HepG2 (cell line): ENCODE measurements around the gene BHLHE23. TPM values are rescaled to one million over a fixed set of nuclear protein-coding genes. Genes with fewer than 3 reads are reported as not detected.

Source experiments
- CAMTA2 ChIP-seq: sonication (generic); formaldehyde crosslinking; IDR thresholded peaks from 2 replicates; pipeline ENCODE4 v1.4.0; 2020; ENCODE audit warnings: mild to moderate bottlenecking, missing genetic modification reagents, borderline replicate concordance
- CBX1 ChIP-seq: IDR thresholded peaks from one replicate; pipeline ENCODE4 v1.6.1; 2016; ENCODE audit warnings: antibody characterized with exemption, low read depth
- CHCHD3 ChIP-seq: sonication (generic); formaldehyde crosslinking; IDR thresholded peaks from 2 replicates; pipeline ENCODE4 v1.8.0; 2022; ENCODE audit warnings: mild to moderate bottlenecking, missing genetic modification reagents, moderate library complexity
- EED ChIP-seq: sonication (generic); formaldehyde crosslinking; IDR thresholded peaks from 2 replicates; pipeline ENCODE4 v1.5.0; 2020; ENCODE audit warnings: mild to moderate bottlenecking, missing genetic modification reagents
- FOXA3 ChIP-seq: IDR thresholded peaks from 2 replicates; pipeline ENCODE4 v1.6.1; 2016; ENCODE audit warnings: missing genetic modification reagents, missing compliant biosample characterization
- KDM3A ChIP-seq: IDR thresholded peaks from 2 replicates; pipeline ENCODE4 v1.6.1; 2018; ENCODE audit warnings: low read depth, missing compliant biosample characterization
- KDM5A ChIP-seq: fragments of 200-600 bp; sonication (generic); IDR thresholded peaks from 2 replicates; pipeline ENCODE4 v1.7.0; 2018; ENCODE audit warnings: antibody characterized with exemption, mild to moderate bottlenecking, low read length, borderline replicate concordance
- SALL2 ChIP-seq: sonication (generic); formaldehyde crosslinking; IDR thresholded peaks from 2 replicates; pipeline ENCODE4 v1.8.1; 2023; ENCODE audit warnings: mild to moderate bottlenecking, missing genetic modification reagents, inconsistent platforms
- SOX13 ChIP-seq, 3 experiments: fragments of 450-650 bp in 1 of 3; sonication (generic) in 1 of 3; formaldehyde crosslinking in 1 of 3; IDR thresholded peaks in 2 of 3; conservative IDR thresholded peaks in 1 of 3; 2 replicates each; pipeline versions ENCODE4 v1.5.0 to v1.6.1; 2016 to 2020; ENCODE audit warnings: antibody characterized with exemption in 1 of 3, mild to moderate bottlenecking in 1 of 3, missing compliant biosample characterization in 1 of 3, missing genetic modification reagents in 1 of 3, moderate library complexity in 1 of 3
- SRSF4 ChIP-seq: fragments of 200-400 bp; formaldehyde crosslinking; IDR thresholded peaks from one replicate; pipeline ENCODE4 v1.6.1; 2018; ENCODE audit warnings: mild to moderate bottlenecking, low read depth, low read length, moderate library complexity; ENCODE audit not compliant: poor library complexity, severe bottlenecking
- TCF12 ChIP-seq, 2 experiments: fragments of 450-650 bp in 1 of 2; sonication (generic) in 1 of 2; formaldehyde crosslinking in 1 of 2; IDR thresholded peaks; 2 replicates each; pipeline versions ENCODE4 v1.6.1 to v1.8.0; 2017 to 2022; ENCODE audit warnings: antibody characterized with exemption in 1 of 2, mild to moderate bottlenecking in 1 of 2, missing genetic modification reagents in 1 of 2, moderate library complexity in 1 of 2
- TMF1 ChIP-seq: sonication (generic); formaldehyde crosslinking; IDR thresholded peaks from 2 replicates; pipeline ENCODE4 v1.8.1; 2022; ENCODE audit warnings: low read depth, missing genetic modification reagents
- ZNF256 ChIP-seq: sonication (generic); formaldehyde crosslinking; conservative IDR thresholded peaks from 2 replicates; pipeline ENCODE4 v1.4.0; 2020; ENCODE audit warnings: missing genetic modification reagents
- ZNF274 ChIP-seq: sonication (generic); formaldehyde crosslinking; IDR thresholded peaks from 2 replicates; pipeline ENCODE4 v1.5.1; 2020; ENCODE audit warnings: mild to moderate bottlenecking, missing genetic modification reagents
- ZNF317 ChIP-seq: sonication (generic); formaldehyde crosslinking; IDR thresholded peaks from 2 replicates; pipeline ENCODE4 v1.5.0; 2020; ENCODE audit warnings: mild to moderate bottlenecking, missing genetic modification reagents
- ZNF33B ChIP-seq: sonication (generic); formaldehyde crosslinking; IDR thresholded peaks from 2 replicates; pipeline ENCODE4 v1.5.1; 2020; ENCODE audit warnings: mild to moderate bottlenecking, missing genetic modification reagents
- ZNF501 ChIP-seq: sonication (generic); formaldehyde crosslinking; IDR thresholded peaks from 2 replicates; pipeline ENCODE4 v1.5.1; 2020; ENCODE audit warnings: mild to moderate bottlenecking, moderate library complexity, missing genetic modification reagents
- ZNF687 ChIP-seq: sonication (generic); formaldehyde crosslinking; IDR thresholded peaks from 2 replicates; pipeline ENCODE4 v1.5.1; 2020; ENCODE audit warnings: mild to moderate bottlenecking, missing genetic modification reagents, moderate library complexity
- ZNF747 ChIP-seq: sonication (generic); formaldehyde crosslinking; IDR thresholded peaks from 2 replicates; pipeline ENCODE4 v1.8.1; 2023; ENCODE audit warnings: missing genetic modification reagents, mild to moderate bottlenecking, borderline replicate concordance
- ZNF788 ChIP-seq: sonication (generic); formaldehyde crosslinking; IDR thresholded peaks from 2 replicates; pipeline ENCODE4 v1.5.0; 2020; ENCODE audit warnings: mild to moderate bottlenecking, missing genetic modification reagents, borderline replicate concordance
- ZSCAN12 ChIP-seq: sonication (generic); formaldehyde crosslinking; IDR thresholded peaks from 2 replicates; pipeline ENCODE4 v1.9.0; 2021; ENCODE audit warnings: mild to moderate bottlenecking, missing genetic modification reagents
- ZUFSP ChIP-seq: sonication (generic); formaldehyde crosslinking; IDR thresholded peaks from 2 replicates; pipeline ENCODE4 v1.9.0; 2021; ENCODE audit warnings: missing genetic modification reagents, mild to moderate bottlenecking, borderline replicate concordance
- polyA plus RNA-seq, 8 experiments: library from polyadenylated mRNA; depleted of rRNA in 3 of 8; stranded (reverse) in 7 of 8; unstranded in 1 of 8; fragments of >200 nt; fragmentation: Illumina TruSeq in 4 of 8; extraction: Trizol in 4 of 8; gene quantifications; 2 replicates each; pipeline versions ENCODE4 v1.2.1 to v1.2.3, GENCODE V29; 2011 to 2016; ENCODE audit warnings: low read depth in 4 of 8, missing spikeins in 1 of 8, mixed read lengths in 1 of 8; ENCODE audit not compliant: insufficient read depth in 1 of 8
- total RNA-seq, 5 experiments: library from RNA; depleted of rRNA; stranded (reverse); fragments of >200 nt; fragmentation: Illumina TruSeq; extraction: Trizol; gene quantifications; 2 replicates each; pipeline ENCODE4 v1.2.3, GENCODE V29; 2016; ENCODE audit warnings: low read depth in 1 of 5

Gene BHLHE23
- total and polyA plus RNA-seq, 2 of the 13 experiments (the other 11 are each of a cell fraction or from before 2014, with no cell fraction given): not detected

GRCh38 chr20:62971950-62972844 lies 34.6 kb downstream of the BHLHE23 start (continued):
- TF ChIP-seq SOX13 (IDR thresholded peaks at IDR 0.05) (no peak), SOX13 (CRISPR knock-in tag; conservative IDR thresholded peaks at IDR 0.05 in 1 of 2, IDR thresholded peaks at IDR 0.05 in 1 of 2) (peak; percentile 41 to 46; a peak in 2 of 4 replicates), KDM3A (CRISPR knock-in tag) (peak; percentile 79; the same call in 1 of the 2 replicates), ZNF788 (CRISPR knock-in tag) (no peak; the same call in 1 of the 2 replicates), CBX1 (peak; percentile 76), SALL2 (CRISPR knock-in tag) (peak; percentile 63; the same call in 1 of the 2 replicates), TMF1 (CRISPR knock-in tag) (no peak), ZNF501 (CRISPR knock-in tag) (peak; percentile 48; the same call in 1 of the 2 replicates), CAMTA2 (CRISPR knock-in tag) (no peak), FOXA3 (peak; percentile 61; the same call in 1 of the 2 replicates), ZUFSP (CRISPR knock-in tag) (no peak), TCF12 (IDR thresholded peaks at IDR 0.05) (no peak), TCF12 (CRISPR knock-in tag; IDR thresholded peaks at IDR 0.05) (no peak), ZNF747 (CRISPR knock-in tag) (peak; percentile 48; the same call in 1 of the 2 replicates), ZNF687 (CRISPR knock-in tag) (peak; percentile 86), ZSCAN12 (CRISPR knock-in tag) (no peak), ZNF33B (CRISPR knock-in tag) (no peak), ZNF317 (CRISPR knock-in tag) (no peak), CHCHD3 (CRISPR knock-in tag) (0 out of 2 replicates have a peak, but pooled peaks have one; percentile 57), ZNF274 (no peak), KDM5A (no peak), ZNF256 (no peak), SRSF4 (no peak), EED (CRISPR knock-in tag) (peak; percentile 86)
